Fibroblast of villous mesenchyme (primary cell): ENCODE measurements around the gene IL17RD. TPM values are rescaled to one million over a fixed set of nuclear protein-coding genes. Genes with fewer than 3 reads are reported as not detected.

Source experiments
- DNase-seq: peaks from one replicate; pipeline ENCODE4 v3.0.0-alpha.2; 2010; ENCODE audit warnings: low read depth
- H3K4me3 ChIP-seq: 2 replicates; pipeline ENCODE4 v1.5.1; 2011; ENCODE audit warnings: low read depth, mild to moderate bottlenecking, low read length
- CTCF ChIP-seq: IDR thresholded peaks from 2 replicates; pipeline ENCODE4 v1.5.1; 2012; ENCODE audit warnings: low read depth, mild to moderate bottlenecking, low read length; ENCODE audit not compliant: insufficient read depth
- total RNA-seq: library from RNA; depleted of rRNA; stranded (reverse); fragments of >200 nt; gene quantifications from 2 replicates; pipeline ENCODE4 v1.2.3, GENCODE V29; 2012

The IL17RD gene
- total RNA-seq, 1 donor, result 0.86 TPM

GRCh38 chr3:57081173-57081572 lies 84.0 kb downstream of the IL17RD start:
- TF ChIP-seq CTCF, result no peak
- DNase-seq, result no peak
- no peak overlapping the region for H3K4me3 ChIP-seq

GRCh38 chr3:57080171-57080570 lies 85.0 kb downstream of the IL17RD start:
- TF ChIP-seq CTCF, result no peak
- no peak for DNase-seq

GRCh38 chr3:57079474-57079831 lies 85.7 kb downstream of the IL17RD start:
- TF ChIP-seq CTCF, result no peak
- peak overlapping the region; percentile 70 for H3K4me3 ChIP-seq
- no peak for DNase-seq

More at GRCh38 chr3:57080171-57080570, 85.0 kb downstream of the IL17RD start:
- no peak overlapping the region for H3K4me3 ChIP-seq

- peak overlapping the region; percentile 70 for H3K4me3 ChIP-seq
- TF ChIP-seq CTCF, result no peak
- DNase-seq, result no peak
Measured at GRCh38 chr3:57078635-57079473, 86.3 kb downstream of the IL17RD start.

GRCh38 chr3:57078344-57078634 lies 86.9 kb downstream of the IL17RD start:
- peak; percentile 72 for DNase-seq
- TF ChIP-seq CTCF, result no peak
- peak overlapping the region; percentile 70 for H3K4me3 ChIP-seq

GRCh38 chr3:57077630-57078343 lies 87.4 kb downstream of the IL17RD start:
- TF ChIP-seq CTCF, result no peak
- no peak for DNase-seq
- H3K4me3 ChIP-seq, result peak overlapping the region; percentile 70
